Bone marrow (tissue), 2 donors: ENCODE results near the gene ANKRD44.

ENCODE experiments used
- DNase-seq, 2 donors: peaks; one replicate each; lab custom pipeline; 2025; lab: John Stamatoyannopoulos, UW

Gene ANKRD44

GRCh38 chr2:197237291-197238042 lies 73.1 kb downstream of the ANKRD44 start:
- no peak for DNase-seq

GRCh38 chr2:197236816-197237215 lies 73.8 kb downstream of the ANKRD44 start:
- DNase-seq, result no peak

- DNase-seq, result no peak
These were observed 74.4 kb downstream of the ANKRD44 start for GRCh38 chr2:197236159-197236558.

- DNase-seq, result no peak
These were observed 74.9 kb downstream of the ANKRD44 start for GRCh38 chr2:197235711-197236110.

DNA sequence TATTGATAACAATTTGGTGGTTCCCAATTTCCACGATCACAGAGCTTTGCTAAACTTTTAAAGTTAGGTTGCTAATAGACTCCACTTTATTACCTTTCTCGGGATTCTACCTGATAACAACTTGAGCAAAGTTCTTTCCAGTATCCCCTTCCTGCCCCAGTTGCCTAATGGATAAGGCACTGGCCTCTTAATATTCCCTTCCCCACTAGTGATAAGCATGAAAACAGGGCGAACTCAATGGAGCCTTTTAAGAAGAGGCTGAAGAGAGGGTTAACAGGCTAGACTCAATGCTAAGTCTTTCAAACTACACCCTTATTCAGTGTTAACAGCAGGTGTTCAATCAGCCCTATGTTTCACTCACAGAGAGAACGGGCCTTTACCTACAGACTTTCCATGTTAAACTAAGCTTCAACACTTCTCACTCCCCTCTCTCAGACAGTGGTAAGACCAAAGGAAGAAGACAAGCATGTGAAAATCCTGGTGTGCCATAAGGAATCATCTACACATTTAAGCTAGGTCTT lies 75.8 kb downstream of the ANKRD44 start:
- no peak for DNase-seq

GRCh38 chr2:197233473-197233872 lies 77.1 kb downstream of the ANKRD44 start:
- no peak for DNase-seq

DNA sequence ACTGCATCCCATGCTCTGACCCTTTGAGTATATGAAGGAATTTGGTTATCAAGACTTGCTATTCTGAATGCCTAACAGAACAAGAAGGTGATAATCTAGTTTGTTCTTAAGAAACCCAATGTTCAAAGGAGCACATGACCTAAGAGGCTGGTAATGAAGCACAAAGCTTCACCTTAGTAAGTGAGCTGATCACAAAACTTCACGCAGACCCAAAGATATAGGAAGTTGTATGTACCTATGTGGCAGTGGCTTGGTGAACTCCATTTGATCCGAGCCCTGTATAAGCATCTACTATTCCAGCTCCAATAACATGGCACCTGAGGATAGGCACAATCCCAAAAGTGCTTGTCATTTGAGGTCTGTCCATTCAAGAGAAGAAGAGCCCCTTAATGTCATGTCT lies 78.6 kb downstream of the ANKRD44 start:
- DNase-seq, result no peak

DNA sequence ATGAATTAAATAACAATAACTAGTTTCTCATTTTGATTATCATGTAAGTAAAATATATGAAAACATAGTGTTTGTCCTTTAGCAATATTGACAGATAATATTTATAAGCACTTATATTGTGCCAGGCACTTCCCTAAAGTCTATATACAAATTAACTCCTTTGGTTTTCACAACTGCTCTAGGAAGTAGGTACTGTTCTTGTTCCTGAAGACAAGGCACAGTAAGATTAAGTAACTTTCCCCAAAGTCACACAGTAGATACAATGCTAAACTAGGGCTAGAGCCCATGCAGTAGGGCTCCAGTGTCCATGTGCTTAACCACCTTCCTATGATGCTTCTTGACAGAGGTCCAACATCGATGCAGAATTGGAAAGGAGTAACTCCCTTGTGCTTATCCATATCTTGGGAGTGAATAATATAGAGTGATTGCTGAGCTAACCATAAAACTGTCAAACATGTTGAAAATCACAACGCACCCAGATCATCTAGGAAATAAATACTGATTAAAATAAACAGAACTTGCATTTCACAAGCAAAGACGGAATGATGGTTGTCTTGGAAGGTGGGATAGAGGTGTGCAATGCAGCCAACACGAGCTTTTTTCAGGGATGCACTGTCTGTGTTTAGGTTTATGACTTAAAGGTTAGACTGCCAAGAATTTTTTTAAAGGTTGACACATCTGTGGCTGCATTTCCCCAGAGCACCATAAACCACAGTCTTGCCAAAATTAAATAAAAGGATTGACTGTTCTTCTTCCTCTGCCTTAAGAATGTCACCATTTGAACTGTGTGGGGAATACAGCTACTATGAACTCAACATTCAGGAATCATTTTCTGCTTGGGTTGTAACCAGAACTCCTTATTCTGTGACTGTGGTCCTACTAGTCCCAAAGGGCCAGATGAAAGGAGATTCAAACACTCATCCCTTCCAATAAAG lies 80.8 kb downstream of the ANKRD44 start:
- peak in 1 of 2 donors; percentile 17 for DNase-seq

GRCh38 chr2:197223451-197223850 lies 87.1 kb downstream of the ANKRD44 start:
- no peak for DNase-seq

GRCh38 chr2:197219636-197220035 lies 90.9 kb downstream of the ANKRD44 start:
- no peak for DNase-seq

- no peak for DNase-seq
These were observed 93.0 kb downstream of the ANKRD44 start for GRCh38 chr2:197217541-197217940.

GRCh38 chr2:197216361-197216979 lies 94.1 kb downstream of the ANKRD44 start:
- DNase-seq, result peak in 1 of 2 donors; percentile 37

DNA sequence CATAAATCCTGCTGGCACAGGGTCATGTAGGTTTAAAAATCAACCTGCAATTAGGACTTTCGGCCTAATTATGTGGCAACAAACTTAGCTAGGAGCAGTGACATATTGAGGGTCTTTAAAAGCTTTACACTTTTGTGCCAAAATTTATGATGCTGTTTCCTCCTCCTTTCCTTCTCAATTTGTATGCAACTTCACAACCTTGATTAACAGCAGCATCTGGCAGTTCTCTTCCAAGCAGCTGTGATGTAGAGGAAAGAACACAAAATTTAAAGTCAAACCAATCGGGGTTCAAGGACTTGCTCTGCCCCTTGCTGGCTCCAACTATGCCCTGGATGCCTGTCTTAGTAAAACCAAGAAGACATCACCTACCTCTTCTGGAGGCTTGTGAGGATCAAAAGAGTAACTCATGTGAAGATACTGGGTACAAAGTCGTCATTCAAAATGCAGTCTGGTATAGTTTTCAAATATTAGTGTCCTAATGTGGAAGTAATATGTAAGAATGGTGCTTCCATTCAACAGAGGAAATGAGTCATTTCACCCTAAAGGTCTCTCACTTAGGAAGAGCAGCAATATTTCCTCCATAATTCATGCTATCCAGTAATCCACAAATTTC lies 94.7 kb downstream of the ANKRD44 start:
- no peak for DNase-seq

DNA sequence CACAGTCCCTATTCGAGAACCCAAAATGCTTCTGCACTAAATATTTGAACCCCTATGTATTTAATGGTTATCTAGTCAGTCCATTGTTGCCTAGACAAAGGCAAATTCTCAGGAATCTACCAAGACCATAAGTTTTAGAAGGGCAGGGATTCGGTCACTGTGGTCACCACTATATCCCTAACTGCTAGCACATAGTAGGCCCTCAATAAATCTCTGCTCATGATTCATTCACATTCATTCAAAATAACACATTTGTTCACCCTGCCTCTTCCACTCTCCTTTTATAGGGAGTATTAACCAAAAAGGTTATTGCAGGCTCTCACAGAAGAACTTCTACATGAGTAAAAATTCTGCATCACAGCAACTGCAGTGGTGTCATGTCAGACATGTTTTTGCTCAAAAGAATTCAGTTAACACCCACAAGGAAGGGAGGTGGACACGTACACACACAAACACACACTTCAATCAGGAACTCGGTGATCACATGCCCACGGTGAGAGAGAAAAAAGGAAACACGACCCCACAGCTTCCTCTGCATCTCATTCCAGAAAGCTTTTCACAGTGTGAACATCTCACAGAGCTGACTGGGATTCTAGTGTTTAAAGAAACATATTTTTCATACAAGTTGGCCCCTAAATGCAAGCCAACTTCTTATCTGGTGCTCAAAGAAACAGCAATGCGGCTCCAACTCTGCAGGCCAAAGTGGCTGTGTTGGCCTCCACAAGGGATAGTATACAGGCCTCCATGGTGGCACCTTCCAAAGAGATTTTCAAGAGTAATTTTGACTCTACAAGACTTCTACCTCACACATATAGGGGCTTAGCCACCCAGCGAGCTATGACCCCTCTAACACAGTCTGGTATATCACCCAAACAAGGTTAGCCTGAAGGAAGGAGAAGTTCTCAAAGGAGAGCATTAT lies 98.0 kb downstream of the ANKRD44 start:
- peak in 1 of 2 donors; percentile 41 for DNase-seq

DNA sequence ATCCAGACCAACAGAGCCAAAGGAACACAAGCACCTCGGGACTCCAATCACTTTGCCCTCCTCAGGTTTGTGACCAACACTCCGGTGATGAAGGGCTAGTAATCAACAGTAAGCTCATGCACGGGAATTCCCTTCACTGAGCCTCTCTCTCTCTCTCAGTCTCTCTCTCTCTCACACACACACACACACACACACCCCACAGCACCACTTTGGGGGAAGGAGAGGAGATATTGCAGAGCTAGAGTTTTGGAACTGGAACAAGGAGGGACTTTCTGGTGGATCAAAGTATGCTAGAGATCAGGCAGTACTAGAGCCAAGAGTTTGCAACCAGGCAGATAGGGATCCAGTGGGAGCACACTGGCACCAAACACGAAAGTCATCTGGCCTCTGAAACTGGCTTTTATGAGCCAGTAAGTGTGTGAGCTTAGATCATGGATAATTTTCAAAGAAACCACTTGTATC lies 98.7 kb downstream of the ANKRD44 start:
- no peak for DNase-seq

- DNase-seq, result no peak
These were observed 100.2 kb downstream of the ANKRD44 start for GRCh38 chr2:197210430-197210829.

DNA sequence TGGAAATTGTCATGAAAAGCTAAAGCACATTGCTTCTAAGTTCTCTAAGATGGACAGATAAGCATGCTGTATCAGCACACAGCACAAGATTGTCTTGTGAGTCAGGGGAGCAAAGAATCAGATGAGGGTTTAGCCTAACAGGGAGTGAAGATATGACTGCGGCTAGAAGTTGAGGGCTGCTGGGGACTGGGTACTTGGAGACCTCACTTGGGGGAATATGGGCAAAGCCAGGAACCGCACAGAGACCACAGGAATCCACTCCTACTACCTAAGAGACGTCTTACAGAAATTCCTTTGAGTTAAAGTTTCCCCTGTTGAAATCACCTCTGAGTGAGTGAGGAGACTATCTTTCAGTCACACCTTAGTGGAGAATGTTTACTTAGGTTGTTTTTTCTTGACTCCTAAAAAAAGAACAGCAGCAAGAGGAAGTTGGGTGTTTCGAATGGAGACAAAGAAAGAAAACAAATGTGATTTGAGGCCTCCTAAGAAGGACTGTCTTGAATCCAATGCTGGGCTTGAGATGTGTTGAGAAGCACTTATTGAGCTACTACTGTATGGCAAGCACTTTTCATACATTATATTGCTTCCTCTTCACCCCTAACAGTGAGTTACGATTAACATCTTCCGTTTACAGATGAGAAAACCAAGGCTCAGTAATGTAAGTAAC lies 100.7 kb downstream of the ANKRD44 start:
- DNase-seq, result no peak

- no peak for DNase-seq
These were observed 101.3 kb downstream of the ANKRD44 start for GRCh38 chr2:197209246-197209645.

- DNase-seq, result no peak
These were observed 101.7 kb downstream of the ANKRD44 start for GRCh38 chr2:197208841-197209240.

DNA sequence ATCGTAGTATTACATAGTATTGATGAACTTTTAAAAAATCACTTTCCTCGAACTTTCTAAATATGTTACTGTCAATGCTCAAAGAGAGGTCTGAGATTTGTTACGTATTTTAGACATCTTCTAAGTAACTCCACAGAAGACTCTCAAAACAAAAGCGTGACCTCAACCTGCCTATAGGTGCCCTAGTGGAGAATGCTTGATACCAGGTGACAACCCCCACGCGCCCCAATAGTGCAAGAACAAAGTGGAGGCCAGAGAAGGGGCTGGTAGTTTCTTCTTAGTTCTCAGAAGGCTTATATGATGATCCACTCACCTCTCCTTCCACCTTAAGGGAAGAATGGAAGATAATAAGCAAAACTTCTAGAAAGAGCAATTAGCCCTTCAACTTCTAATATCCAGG lies 102.6 kb downstream of the ANKRD44 start:
- DNase-seq, result no peak
